Loucy (cell line): ENCODE measurements around the gene NOTCH2.

Experiments
- CTCF ChIP-seq: fragments of 200-600 bp; sonication (generic); conservative IDR thresholded peaks from 2 replicates; pipeline ENCODE4 v1.5.1; 2014; ENCODE audit warnings: mild to moderate bottlenecking, antibody characterized with exemption, low read length
- EZH2phosphoT487 ChIP-seq: fragments of 200-600 bp; IDR thresholded peaks from 2 replicates; pipeline ENCODE4 v1.6.1; 2018; ENCODE audit warnings: antibody characterized with exemption, mild to moderate bottlenecking, moderate library complexity, borderline replicate concordance

- TF ChIP-seq CTCF = no peak
- TF ChIP-seq EZH2phosphoT487 = no peak
These were observed 87.3 kb downstream of the NOTCH2 start for GRCh38 chr1:119981986-119982815.
